Stimulated activated naive B cell treated with anti-CD40 and anti-IgM and Interleukin-4, amounts not matched to agents 10 μg/mL and 1 μg/mL and 100 μg/mL, for 72 hours (primary cell): ENCODE data around the gene FOSL2.

Experiments
- ATAC-seq, 2 donors: fragments of 150-1000 bp; cut with Tn5 transposase; replicated peaks; 2 replicates each; pipeline ENCODE4 v1.10.0; 2021; ENCODE audit warnings: moderate library complexity in 1 of 2
- DNase-seq: peaks from one replicate; pipeline ENCODE4 v3.0.0; 2021
- H3K27ac Mint-ChIP-seq: one replicate; pipeline ENCODE4 v1.8.0; 2022; ENCODE audit warnings: mild to moderate bottlenecking, mixed read lengths
- H3K27me3 Mint-ChIP-seq, 2 donors: one replicate each; pipeline ENCODE4 v1.8.0; 2022; ENCODE audit warnings: mixed read lengths in 2 of 2
- H3K36me3 Mint-ChIP-seq, 2 donors: one replicate each; pipeline ENCODE4 v1.8.0; 2022; ENCODE audit warnings: mixed read lengths in 2 of 2, mild to moderate bottlenecking in 1 of 2
- H3K4me1 Mint-ChIP-seq, 2 donors: one replicate each; pipeline ENCODE4 v1.8.0; 2022; ENCODE audit warnings: mixed read lengths in 2 of 2, mild to moderate bottlenecking in 1 of 2
- H3K4me3 Mint-ChIP-seq, 2 donors: one replicate each; pipeline ENCODE4 v1.8.0; 2022; ENCODE audit warnings: mild to moderate bottlenecking in 2 of 2, mixed read lengths in 2 of 2, moderate library complexity in 1 of 2
- H3K9me3 Mint-ChIP-seq, 2 donors: one replicate each; pipeline ENCODE4 v1.8.0; 2022; ENCODE audit warnings: mixed read lengths in 2 of 2, mild to moderate bottlenecking in 1 of 2

The FOSL2 gene

DNA sequence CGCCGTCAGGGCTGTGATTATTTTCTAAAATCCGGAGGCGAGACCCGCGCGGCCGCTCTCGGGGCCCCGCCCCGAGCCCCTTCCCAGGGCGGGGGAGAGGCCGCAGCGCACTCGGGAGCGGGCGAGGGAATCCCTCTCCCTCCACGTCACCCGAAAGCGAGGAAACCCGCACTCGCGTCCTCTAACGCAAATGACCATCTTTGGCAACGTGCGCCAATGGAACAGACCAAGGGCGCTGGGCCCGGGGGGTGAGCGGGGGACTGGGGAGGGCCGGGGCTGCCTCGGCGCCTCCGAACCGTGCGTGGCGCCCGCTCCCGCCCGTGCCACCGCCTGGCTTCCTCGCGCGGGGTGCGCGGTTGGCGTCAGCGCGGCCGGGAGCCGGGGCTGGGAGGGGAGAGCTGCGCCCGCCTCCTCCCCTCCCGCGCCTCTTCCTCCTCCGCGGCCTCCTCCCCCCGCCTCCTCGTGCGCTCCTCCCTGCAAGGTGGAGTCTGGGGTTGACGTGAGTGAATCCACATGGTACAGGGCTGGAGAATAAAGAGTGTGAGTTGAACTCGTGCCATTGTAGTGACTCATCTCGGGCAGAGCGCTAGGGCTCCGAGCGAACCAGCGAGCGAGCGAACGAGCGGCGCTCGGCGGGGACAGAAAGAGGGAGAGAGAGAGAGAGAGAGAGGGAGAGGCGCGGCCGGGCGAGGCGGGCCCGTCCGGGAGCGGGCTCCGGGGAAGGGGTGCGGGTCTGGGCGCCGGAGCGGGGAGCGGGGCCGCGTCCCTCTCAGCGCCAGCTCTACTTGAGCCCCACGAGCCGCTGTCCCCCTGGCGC is at the start of gene FOSL2:
FOSL2 (plus strand) TSS at position 562 of the 817 bp plus-strand sequence. CDS start 863 bp downstream, outside the sequence.
- Mint-ChIP-seq H3K9me3 (peaks cover 0 to 2% of the 10 kb centered on the region in 2 donors), H3K4me3 (peak within 1 kb of the TSS in 1 of 2 donors; percentile 88), H3K36me3 (peaks cover 8 to 10% of the 10 kb centered on the region in 2 donors), H3K27me3 (peaks cover 0 to 13% of the 10 kb centered on the region in 2 donors), H3K27ac (peak within 1 kb of the TSS; percentile 95), H3K4me1 (peaks cover 25 to 37% of the 10 kb centered on the region in 2 donors)
- DNase-seq (peak; percentile 93), ATAC-seq (peak; percentile 82)

DNA sequence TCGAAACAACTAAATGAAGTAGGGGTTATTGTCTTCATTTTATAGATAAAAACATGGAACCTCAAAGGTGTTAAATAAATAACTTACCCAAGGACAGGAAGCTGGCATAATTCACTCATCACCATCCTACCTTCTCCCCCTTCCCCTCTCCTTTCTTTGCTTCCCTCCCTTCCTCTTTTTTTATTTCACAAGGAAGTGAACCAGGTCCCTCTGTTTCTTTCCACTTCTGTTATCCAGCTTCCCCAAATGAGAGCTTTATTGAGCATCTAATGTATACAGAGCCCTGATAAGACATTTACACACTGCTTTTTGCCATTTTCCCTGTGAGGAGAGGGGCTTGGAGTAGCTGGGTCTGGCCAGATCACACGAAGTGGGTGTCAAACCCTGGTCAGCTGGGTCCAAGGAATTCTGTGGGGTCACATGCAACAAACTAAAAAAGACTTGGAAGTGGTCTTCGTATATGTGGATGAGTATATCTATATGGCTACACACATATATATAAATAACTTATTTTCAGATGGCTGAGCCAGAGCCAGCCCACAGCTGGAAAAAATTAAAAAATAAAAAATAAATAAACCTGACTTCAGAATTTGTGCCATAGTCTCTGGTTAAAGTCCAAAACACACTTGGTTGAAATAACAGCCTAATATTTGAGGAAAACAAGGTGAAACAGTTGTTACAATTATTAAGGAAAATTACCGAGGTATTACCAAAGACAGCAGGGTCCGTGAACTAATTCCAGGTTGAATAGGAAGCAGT is 49.3 kb upstream of the FOSL2 start:
- Mint-ChIP-seq H3K9me3 (no peaks in the 10 kb centered on the region), H3K4me1 (peaks cover 9 to 24% of the 10 kb centered on the region in 2 donors), H3K36me3 (peaks cover 9% of the 10 kb centered on the region in 2 donors), H3K27me3 (no peaks in the 10 kb centered on the region), H3K27ac (no peak overlapping the region), H3K4me3 (no peak overlapping the region)
- no peak for ATAC-seq
- DNase-seq: no peak

DNA sequence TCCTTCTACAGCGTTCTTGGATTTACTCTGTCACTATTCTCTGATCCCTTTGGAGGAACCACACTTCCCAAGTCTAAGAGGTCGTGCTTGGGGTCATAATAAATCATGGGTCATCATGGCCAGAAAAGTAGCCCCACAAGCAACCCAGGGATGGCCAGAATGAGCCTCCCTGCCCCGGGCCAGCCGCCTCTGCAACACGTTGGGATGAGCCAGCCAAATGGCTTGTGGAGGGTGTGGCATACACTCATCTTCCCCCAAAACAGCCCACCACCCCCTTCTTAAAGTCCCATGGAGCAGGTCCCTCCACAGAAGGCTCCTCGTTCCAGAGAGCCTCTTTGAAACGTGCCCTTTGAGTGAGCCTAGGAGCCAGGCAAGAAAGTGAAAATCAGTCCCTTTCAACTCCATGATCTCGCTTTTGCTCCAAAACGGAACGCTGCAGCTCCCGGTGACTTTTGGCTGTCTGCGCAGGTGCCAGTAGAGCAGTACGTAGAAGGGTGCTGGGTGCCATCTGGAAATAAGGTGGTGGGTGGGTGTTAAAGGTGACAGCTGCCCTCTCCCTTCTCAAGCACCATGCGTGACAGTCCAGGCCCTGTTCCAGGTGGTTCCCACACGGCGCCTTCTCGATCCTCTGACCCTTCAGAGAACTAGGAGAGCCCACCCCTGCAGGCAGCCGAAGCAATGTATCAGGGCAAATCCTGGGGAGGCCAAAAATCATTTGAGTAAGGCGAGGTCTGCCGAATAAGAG is 48.5 kb upstream of the FOSL2 start:
- H3K27ac Mint-ChIP-seq: no peak overlapping the region
- DNase-seq (no peak), ATAC-seq (no peak)
- no peaks in the 10 kb centered on the region for H3K27me3 Mint-ChIP-seq
- H3K9me3 Mint-ChIP-seq: no peaks in the 10 kb centered on the region
- peaks cover 2 to 3% of the 10 kb centered on the region in 2 donors for H3K36me3 Mint-ChIP-seq
- H3K4me3 Mint-ChIP-seq: no peak overlapping the region
- H3K4me1 Mint-ChIP-seq: peaks cover 9 to 25% of the 10 kb centered on the region in 2 donors

DNA sequence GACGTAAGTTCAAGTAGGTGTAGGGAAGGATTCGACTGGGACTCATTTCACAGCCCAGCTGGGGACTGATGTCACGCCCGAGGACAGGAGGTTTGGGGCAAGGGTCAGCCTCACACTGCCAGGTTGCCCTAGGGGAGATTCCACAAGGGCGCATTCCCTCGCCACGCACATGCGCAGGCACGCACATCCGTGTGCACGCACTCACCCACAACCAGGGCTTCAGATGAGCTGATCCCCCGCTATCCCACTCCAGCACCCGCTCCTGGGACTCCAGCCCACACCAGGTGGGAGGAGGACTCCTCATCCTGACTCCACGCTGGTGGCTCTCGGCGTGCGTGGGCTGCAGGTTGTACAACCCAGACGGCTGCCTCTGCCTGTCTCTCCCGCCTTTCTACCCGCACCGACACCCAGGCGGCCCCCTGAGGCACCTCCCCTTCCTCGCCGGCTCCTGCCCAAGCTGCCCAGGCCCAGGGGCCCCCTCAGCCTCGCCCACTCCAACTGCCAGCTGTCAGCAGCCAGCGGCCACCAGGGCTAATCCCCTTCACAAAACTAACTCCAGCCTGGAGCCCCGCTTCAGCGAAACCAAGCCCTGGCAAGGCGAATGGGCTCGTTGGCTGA is 47.8 kb upstream of the FOSL2 start:
- Mint-ChIP-seq H3K9me3 (no peaks in the 10 kb centered on the region), H3K36me3 (no peaks in the 10 kb centered on the region), H3K27ac (no peak overlapping the region), H3K27me3 (no peaks in the 10 kb centered on the region), H3K4me3 (no peak overlapping the region), H3K4me1 (peaks cover 9 to 25% of the 10 kb centered on the region in 2 donors)
- ATAC-seq (no peak), DNase-seq (no peak)

DNA sequence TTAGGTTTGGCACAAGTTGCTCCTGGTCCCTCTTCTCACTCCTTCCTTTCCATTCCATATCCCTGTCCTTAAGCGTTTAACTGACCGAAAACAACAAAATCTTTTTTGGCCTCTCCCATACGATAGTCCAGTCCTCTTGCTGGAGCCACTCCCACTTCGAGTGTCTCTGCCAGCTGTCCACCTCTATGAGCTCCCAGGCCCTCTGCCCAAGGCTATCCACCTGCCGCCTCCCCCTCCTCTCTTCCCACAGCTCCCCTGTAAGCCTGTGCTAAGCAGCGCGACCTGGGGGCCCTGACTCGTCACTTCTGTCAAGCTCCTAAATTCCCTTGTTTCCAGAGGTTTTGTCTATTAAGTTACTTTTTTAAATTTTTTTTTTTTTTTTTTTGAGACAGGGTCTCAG is 47.0 kb upstream of the FOSL2 start:
- no peak for ATAC-seq
- DNase-seq: no peak
- no peak overlapping the region for H3K4me3 Mint-ChIP-seq
- peaks cover 9 to 25% of the 10 kb centered on the region in 2 donors for H3K4me1 Mint-ChIP-seq
- no peaks in the 10 kb centered on the region for H3K9me3 Mint-ChIP-seq
- H3K27me3 Mint-ChIP-seq: no peaks in the 10 kb centered on the region
- no peak overlapping the region for H3K27ac Mint-ChIP-seq
- H3K36me3 Mint-ChIP-seq: no peaks in the 10 kb centered on the region

DNA sequence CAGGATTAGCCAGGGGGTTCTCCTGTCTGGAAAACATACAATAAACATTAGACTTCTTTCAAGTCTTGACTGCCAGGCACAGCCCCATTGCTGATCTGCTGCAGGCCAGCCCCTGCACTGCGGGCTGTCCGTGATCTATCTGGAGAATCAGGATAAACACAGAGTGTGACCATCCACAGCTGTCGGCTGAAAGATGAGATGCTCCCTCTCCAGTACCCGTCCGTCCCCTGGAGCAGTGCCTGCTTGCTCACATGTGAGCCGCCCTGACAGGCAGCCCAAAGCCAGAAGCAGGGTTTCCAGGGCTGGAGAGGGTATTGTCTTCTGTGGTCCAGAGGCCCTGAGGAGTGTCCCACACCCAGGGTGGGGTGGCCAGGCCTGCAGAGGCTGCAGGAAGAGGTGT is 46.1 kb upstream of the FOSL2 start:
- Mint-ChIP-seq H3K27me3 (no peaks in the 10 kb centered on the region), H3K36me3 (no peaks in the 10 kb centered on the region), H3K9me3 (no peaks in the 10 kb centered on the region), H3K27ac (peak overlapping the region; percentile 25), H3K4me1 (peaks cover 11 to 31% of the 10 kb centered on the region in 2 donors), H3K4me3 (no peak overlapping the region)
- ATAC-seq (no peak), DNase-seq (no peak)

DNA sequence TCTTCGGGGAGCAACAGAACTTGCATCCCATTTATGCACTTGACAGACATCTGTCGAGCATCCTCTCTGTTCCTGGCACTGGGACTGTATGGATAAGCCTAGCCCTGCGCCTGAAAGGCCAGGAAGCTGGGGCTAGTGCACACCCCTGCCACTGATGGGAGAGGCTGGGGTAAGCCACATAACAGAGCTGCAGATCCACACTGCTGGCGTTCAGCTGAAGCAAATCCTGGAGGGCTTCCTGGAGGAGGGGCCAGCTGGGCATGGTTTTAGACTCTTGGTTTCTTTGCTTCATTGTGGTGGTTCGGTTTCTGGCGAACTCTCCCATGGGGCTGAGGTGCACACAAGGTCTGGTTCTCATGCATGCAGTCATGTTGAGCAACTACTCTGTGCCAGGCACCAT is 45.5 kb upstream of the FOSL2 start:
- Mint-ChIP-seq H3K27ac (peak overlapping the region; percentile 20), H3K9me3 (no peaks in the 10 kb centered on the region), H3K4me3 (peak overlapping the region in 1 of 2 donors; percentile 50), H3K36me3 (no peaks in the 10 kb centered on the region), H3K4me1 (peaks cover 13 to 37% of the 10 kb centered on the region in 2 donors), H3K27me3 (no peaks in the 10 kb centered on the region)
- ATAC-seq (no peak), DNase-seq (no peak)

DNA sequence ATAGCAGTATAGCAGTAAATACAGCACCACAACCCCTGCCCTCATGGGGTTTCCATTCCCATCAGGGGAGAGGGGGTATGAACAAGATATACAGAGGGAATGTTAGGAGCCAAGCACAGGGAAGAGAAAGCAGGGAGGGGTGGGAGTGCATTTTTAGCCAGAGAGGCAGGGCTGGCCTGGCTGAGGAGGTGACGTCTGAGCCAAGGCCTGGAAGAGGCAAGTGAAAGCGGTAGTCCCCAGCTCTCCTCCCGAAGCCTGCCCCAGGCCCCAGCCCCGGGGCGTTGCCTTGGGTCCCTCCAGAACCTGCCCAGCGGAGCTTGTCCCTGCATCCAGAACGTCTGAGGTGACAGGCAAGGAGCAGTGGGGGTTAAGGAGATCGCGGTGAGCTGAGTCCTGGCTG is 45.1 kb upstream of the FOSL2 start:
- Mint-ChIP-seq H3K4me3 (peak overlapping the region in 1 of 2 donors; percentile 50), H3K4me1 (peaks cover 15 to 37% of the 10 kb centered on the region in 2 donors), H3K27me3 (peaks cover 0 to 2% of the 10 kb centered on the region in 2 donors), H3K27ac (peak overlapping the region; percentile 20), H3K9me3 (no peaks in the 10 kb centered on the region), H3K36me3 (peaks cover 0 to under 1% of the 10 kb centered on the region in 2 donors)
- peak in 1 of 2 donors; percentile 2 for ATAC-seq
- DNase-seq: no peak

DNA sequence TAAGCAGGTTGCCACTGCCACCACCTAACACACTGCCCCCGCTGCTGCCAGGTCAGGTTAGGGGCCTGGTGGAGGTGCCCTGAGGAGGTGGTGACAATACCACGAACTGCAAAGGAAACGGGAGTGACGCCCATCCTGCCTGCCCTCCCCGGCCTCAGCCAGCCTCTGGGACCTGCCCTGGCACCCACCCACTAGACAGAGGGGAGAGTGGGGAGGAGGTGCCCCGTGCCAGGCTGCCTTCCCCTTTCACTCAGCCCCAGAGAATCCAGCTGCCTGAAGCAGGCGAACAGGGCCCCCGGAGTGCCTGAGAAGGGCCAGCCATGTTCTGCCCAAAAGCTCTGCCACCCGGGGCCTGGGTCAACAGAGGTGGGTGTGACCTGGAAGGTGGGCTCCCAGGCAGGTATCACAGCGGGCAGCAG is 44.5 kb upstream of the FOSL2 start:
- no peak overlapping the region for H3K4me3 Mint-ChIP-seq
- peaks cover 0 to 2% of the 10 kb centered on the region in 2 donors for H3K36me3 Mint-ChIP-seq
- ATAC-seq: peak; percentile 69 to 70
- peaks cover 0 to 4% of the 10 kb centered on the region in 2 donors for H3K27me3 Mint-ChIP-seq
- DNase-seq: peak; percentile 37
- no peaks in the 10 kb centered on the region for H3K9me3 Mint-ChIP-seq
- peaks cover 17 to 35% of the 10 kb centered on the region in 2 donors for H3K4me1 Mint-ChIP-seq
- H3K27ac Mint-ChIP-seq: peak overlapping the region; percentile 56

DNA sequence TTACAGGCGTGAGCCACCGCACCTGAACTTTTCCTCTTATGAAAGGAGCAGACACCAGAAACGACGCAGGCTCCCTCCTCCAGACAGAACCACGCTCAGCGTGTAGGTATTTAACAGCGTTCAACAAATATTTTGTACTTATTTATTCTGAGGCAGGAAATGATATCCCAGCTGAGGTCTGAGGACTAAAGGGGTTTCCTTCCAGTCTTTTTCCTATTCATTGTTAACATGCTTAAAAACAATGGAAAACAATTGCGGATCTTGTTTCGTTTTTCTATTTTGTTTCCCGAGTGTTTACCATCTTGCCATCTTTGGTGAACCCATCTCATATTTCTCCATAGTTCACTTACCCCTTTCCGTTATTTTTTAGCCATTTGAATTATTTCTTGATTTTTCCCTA is 43.7 kb upstream of the FOSL2 start:
- DNase-seq (no peak), ATAC-seq (no peak)
- peaks cover 17 to 32% of the 10 kb centered on the region in 2 donors for H3K4me1 Mint-ChIP-seq
- H3K27me3 Mint-ChIP-seq: peaks cover 0 to 4% of the 10 kb centered on the region in 2 donors
- no peak overlapping the region for H3K27ac Mint-ChIP-seq
- no peak overlapping the region for H3K4me3 Mint-ChIP-seq
- no peaks in the 10 kb centered on the region for H3K9me3 Mint-ChIP-seq
- H3K36me3 Mint-ChIP-seq: peaks cover 0 to 2% of the 10 kb centered on the region in 2 donors

DNA sequence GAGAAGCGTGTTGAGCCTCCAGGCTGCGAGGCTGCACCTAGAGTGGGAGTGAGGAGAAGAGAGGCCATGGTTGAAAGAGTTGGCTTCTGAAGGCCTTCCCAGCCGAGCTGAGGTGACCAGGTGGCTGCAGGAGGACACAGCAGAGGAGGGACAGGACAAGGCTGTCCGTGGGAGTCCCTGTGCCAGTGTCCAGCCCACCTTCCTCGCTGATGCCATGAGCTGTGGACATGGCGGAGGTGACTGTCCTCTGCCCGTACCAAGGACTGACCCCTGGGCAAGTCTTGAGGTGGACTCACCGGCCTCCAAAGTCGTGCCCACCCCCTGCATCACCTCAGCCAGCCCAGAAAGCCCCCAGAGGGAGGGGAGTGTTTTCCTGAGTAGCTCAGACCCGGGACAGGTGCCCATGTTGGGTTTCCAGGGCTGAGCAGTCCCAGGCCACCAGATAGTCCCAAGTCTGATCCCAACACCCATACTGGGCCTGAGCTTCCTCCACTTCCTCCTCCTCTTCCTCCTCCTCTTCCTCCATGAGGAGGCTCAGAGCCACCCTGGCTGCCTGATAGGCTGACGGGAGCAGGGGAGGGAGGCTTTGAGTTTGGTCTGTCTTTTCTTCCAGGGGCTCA is 43.0 kb upstream of the FOSL2 start:
- H3K4me3 Mint-ChIP-seq: no peak overlapping the region
- ATAC-seq: no peak
- peaks cover 0 to 4% of the 10 kb centered on the region in 2 donors for H3K27me3 Mint-ChIP-seq
- no peak for DNase-seq
- H3K36me3 Mint-ChIP-seq: peaks cover 0 to 2% of the 10 kb centered on the region in 2 donors
- no peaks in the 10 kb centered on the region for H3K9me3 Mint-ChIP-seq
- no peak overlapping the region for H3K27ac Mint-ChIP-seq
- peaks cover 17 to 32% of the 10 kb centered on the region in 2 donors for H3K4me1 Mint-ChIP-seq

DNA sequence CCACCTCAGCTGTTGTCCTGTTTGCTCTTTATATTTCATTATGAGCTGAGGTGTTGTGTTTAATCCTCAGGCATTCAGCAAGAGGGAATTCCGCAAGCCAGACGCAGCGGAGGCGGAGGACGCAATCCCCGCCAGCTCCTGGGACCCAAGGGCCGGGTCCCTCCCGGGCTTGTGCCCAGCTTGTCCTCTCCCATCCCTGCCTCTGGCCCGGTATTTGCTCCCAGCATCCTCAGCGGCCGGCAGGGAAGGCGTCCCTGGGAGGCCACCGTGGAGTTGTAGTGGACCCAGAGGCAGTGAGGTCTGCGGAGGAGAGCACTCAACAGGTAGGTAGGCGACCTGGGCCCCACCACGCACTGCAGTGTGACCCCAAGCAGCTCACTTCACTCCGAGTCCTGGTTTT is 42.5 kb upstream of the FOSL2 start:
- Mint-ChIP-seq H3K4me1 (peaks cover 17 to 32% of the 10 kb centered on the region in 2 donors), H3K27ac (no peak overlapping the region), H3K9me3 (no peaks in the 10 kb centered on the region), H3K36me3 (peaks cover 0 to 2% of the 10 kb centered on the region in 2 donors), H3K4me3 (no peak overlapping the region), H3K27me3 (peaks cover 0 to 4% of the 10 kb centered on the region in 2 donors)
- ATAC-seq: no peak
- no peak for DNase-seq

DNA sequence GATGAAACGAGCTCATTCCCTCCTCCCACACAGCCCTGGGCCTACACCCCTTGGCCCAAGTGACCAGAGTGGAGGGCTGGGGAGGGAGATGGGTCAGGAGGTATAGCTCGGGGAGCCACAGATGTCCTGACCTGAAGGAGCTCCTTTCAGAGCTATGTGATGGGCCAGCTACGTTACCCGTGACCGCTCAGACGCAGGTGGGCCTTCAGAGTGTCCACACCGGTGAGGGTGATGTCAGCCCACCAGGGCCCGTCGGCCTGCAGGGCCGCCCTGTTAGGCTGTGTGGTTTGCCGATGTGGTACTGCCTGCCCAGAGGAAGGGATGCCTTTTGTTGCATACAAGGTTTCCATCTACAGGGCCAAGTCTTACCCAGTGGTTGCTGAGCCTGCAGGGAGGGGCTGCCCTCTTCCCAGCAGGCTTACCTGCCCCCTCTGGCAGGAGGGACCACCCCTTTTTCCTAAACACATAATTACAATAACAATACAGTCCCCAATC is 41.8 kb upstream of the FOSL2 start:
- Mint-ChIP-seq H3K4me3 (no peak overlapping the region), H3K4me1 (peaks cover 17 to 32% of the 10 kb centered on the region in 2 donors), H3K36me3 (peaks cover 0 to 2% of the 10 kb centered on the region in 2 donors), H3K27me3 (peaks cover 0 to 4% of the 10 kb centered on the region in 2 donors), H3K9me3 (no peaks in the 10 kb centered on the region), H3K27ac (no peak overlapping the region)
- ATAC-seq (no peak), DNase-seq (no peak)
